Right kidney (tissue), 1 donor: ENCODE results near the gene ARPC3.
"Not testable (repeated sequence)": the region's sequence is repeated elsewhere in the genome, so short reads cannot be mapped to it uniquely, and the experiment has no call there.

Experiments
- DNase-seq: peaks from one replicate; pipeline ENCODE4 v3.0.0-alpha.2; 2016

The ARPC3 gene

GRCh38 chr12:110421159-110421661 is 28.9 kb downstream of the ARPC3 start:
- no peak for DNase-seq

- not testable (repeated sequence) for DNase-seq
Measured at GRCh38 chr12:110420644-110421043, 29.5 kb downstream of the ARPC3 start.

- not testable (repeated sequence) for DNase-seq
Measured at GRCh38 chr12:110417113-110417512, 33.0 kb downstream of the ARPC3 start.

DNA sequence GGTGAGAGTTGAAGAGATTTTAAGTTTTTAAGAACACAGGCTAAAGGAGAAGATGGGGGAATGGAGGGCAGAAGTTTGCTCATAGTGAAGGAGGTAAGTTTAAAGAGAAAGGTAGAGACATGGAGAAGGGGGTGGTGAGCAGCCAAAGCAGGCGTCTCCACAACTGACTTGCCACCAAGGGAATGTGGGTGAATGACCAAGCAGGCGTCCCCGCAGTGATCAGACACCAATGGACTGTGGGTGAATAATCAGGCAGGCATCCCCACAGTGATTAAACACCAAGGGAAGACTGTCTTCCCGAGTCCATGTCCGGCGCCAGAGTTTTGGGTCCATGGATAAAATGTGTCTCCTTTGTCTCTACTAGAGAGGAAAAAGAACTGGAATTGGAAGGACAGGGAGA is 40.1 kb downstream of the ARPC3 start:
- DNase-seq: not testable (repeated sequence)

- not testable (repeated sequence) for DNase-seq
Measured at GRCh38 chr12:110405126-110405662, 44.9 kb downstream of the ARPC3 start.

- peak; percentile 84 for DNase-seq
Measured at GRCh38 chr12:110403976-110404682, 46.0 kb downstream of the ARPC3 start.

GRCh38 chr12:110403146-110403975 is 46.8 kb downstream of the ARPC3 start, which contains the start of gene ANAPC7:
Gene ANAPC7, minus strand, starts transcription at chr12:110403708. Its CDS starts 81 bp downstream, at chr12:110403627.
- DNase-seq: peak; percentile 94
